Cerebellar nuclear complex (tissue), 1 donor: ENCODE data around the gene GLRA1.
"Not testable (repeated sequence)": the region's sequence is repeated elsewhere in the genome, so short reads cannot be mapped to it uniquely, and the experiment has no call there.

ENCODE experiments used
- DNase-seq, 2 experiments: peaks; one replicate each; lab custom pipeline; 2025; lab: John Stamatoyannopoulos, UW

Gene GLRA1

DNA sequence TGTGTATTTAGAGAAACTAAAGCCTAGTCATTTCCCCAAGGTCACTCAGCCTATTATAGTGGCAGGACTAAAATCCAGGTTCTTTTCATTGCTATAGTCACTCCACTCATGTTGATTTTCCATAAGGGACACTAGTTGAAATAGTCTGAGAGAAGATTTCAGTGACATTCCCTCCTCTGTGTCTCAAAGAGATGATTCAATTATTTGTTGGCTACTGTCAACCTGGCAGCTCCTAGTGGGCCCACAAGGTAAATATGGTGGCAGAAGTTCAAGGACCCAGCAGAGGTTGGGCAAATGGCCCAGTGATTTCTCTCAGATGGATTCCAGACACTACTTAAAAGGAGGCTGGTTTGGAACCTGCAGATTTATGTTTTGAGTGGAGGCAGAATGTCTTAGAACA, 104.8 kb downstream of the GLRA1 start:
- no peak for DNase-seq

DNA sequence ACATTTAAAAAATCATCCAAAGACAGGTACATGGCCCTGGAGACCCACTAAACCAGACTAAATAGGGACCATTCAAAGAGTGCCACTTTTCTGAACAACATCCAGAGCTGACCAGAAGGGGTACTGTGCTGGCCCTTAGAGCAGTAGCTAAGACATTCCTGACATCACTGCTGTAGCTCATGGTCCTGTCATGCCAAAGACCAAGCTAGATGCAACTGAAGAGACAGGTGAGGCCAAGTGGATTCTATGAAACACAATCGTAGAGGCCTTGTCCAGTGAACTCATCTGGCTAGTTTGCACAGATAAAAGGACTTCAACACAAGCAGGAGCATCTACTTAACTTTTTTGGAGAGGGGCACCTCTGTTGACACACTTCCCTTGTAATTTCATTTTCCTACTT, 109.6 kb downstream of the GLRA1 start:
- no peak for DNase-seq

DNA sequence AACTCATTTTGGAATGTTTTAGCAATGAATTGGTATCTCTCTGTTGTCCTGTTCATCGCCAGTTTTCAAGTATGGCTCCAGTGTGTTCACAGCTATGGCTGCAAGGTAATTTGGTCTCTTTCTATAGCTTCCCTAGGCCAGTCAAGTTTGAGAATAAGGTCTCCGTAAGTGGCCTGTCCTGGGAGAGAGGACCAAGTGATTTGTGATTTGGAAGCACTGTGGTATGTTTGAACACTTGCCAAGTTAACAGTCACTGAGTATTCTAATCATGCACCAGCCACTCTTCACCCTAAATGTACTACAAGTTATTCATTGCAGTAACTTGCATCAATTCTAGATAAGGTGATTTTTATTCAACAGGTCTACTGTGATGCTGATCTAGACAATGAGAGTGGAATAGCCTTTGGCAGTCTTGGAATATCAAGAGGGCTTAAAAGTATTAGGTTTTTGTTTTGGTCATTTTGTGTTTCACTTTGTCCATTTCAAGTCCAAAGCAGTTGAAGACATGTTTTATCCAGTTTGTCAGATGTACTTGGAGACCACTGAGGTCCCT, 111.8 kb downstream of the GLRA1 start:
- no peak for DNase-seq

DNA sequence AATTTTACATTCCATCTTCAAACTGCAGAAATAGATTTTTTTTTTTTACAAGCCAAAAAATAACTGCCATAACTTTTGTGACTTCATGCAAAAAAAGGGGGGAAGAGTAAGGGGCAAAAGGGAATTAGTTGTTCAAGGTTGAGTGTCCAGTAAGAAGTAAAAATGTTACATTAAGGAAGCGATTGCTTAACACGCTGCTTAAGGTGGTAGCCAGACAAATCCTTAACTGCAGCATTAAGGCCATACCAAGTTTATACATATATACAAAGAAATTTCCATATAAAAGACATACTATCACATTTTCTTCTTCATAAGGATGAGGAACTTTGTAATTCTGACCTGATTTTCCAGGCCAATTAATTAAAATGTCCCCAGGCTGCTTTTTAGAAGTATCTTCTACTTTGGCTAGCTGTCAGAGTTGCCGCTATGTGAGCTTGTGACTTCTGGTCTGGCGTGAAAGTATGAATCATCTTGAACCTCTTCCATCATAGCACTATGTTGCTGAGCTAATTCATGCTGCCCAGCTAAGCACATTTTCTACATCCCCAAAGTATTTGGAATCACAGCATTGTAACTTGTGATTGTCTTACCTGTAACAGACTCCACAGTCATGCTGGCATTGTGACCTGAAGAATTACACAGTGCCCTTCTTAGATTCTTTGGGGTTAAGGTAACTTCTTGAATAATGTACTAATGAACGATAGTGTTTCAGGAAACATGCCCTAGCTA, 112.9 kb downstream of the GLRA1 start:
- DNase-seq, result no peak

DNA sequence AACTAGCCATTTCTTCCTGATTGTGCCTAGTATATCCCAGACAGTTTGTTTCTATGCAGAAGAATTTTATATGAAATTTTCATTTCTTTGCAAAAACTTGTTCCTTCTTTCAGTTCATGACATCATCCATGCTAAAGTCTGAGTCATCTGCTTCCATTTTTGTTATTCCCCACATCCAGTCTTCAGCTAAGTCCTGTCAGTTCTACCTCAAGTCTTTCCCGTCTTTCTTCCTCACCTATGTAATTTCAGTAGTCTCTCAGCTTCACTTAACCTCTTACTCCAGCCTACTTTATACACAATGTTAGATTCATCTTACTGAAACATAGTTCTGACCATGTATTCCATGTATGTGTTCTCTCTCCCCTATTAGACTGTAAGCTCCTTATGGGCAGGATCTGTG, 113.8 kb downstream of the GLRA1 start:
- DNase-seq, result no peak

DNA sequence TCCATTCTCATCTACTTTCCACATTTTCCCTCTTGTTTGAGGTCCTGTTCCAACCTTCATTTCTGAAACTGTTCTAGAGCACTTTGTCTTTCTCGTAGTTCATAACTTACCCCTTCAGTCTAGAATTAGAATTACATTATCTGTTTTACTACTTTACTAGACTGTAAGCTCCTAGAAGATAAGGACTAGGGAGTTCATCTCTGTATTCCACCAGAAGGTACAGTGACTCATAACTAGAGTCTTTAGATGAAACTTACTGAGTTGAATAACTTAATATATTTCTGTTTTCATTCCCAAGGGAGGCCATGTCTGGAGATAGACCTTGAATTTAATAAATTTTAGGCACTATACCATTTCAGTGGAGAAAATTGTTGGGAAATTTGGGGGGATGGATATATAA, 114.2 kb downstream of the GLRA1 start:
- DNase-seq, result no peak

DNA sequence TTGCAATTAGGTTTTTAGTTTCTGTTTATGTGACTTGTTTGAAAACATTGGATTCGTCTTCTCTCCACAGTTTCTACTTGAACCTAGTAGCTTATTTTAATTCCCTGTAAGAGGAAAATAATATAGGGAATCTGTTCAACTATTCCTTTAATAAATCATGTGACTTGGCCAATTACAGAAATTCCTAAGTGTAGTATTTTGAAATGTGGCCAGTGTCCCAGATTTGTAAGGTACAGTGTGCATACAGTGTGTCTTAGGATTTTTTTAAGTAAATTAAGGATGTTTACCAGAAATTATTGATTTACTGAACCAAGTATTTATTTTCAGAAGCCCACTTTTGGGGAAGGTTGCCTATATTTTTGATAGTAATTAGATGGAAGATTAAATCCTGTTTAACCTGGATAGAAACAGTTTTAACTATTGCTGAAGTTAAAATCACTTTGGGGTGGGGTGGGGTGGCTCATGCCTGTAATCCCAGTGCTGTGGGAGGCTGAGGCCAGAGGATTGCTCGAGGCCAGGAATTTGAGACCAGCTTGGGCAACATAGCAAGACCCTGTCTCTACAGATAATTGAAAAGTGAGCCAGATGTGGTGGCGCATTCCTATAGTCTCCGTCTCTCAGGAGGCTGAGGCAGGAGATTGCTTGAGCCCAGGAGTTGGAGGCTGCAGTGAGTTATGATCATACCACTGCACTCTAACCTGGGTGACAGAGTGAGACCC, 116.0 kb downstream of the GLRA1 start:
- DNase-seq, result no peak

DNA sequence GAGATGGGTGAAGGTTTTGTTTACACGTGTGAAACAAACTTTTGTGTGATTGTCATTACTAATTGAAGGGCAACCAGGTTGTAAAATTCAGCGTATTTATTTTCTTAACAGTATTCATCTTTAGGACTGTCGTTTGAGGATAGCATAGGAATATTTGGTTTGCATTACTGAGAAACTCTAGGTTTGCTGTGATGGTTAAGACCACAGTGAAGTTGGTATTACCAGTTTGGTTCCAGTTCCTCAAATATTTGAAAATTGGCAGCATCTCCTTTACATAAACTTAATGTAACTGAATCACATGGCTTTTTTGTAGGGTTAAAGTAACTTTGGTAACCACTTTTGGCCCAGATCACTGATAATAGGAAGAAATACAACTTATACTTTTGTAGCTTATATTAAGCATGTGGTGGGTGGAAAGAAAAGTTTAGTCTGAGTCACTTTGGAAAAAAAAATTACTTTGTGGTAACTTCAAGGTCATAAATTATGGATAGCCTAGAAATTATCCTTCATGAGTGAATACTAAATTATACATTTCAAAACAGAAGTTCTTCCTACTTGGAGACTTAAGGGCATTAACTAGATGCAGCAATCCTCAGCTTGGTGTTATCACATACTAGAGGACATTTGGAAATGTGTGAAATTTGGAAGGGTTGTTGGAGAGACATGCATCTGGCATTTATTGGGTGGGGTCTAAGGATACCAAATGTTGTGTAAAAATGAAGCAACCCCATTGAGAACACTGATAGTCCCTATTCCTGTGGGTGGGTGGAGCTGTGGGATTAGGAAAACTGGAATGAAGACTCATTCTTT, 119.0 kb downstream of the GLRA1 start:
- DNase-seq, result no peak

DNA sequence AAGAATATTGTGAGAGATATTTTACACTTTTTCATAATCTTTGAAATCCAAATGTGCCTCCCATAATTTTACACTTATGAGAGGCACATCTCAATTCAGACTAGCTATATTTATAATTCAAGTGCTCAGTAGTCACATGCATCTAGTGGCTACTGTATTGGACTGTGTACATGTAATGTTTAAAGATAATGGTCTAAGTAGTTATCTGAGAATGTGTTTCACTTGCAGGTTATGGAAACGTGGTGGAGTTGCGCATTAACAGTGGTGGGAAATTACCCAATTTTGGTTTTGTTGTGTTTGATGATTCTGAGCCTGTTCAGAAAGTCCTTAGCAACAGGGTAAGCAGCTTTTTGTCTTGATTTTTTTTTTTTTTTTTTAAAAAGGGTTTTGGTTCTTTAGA, 124.1 kb downstream of the GLRA1 start:
- no peak for DNase-seq

DNA sequence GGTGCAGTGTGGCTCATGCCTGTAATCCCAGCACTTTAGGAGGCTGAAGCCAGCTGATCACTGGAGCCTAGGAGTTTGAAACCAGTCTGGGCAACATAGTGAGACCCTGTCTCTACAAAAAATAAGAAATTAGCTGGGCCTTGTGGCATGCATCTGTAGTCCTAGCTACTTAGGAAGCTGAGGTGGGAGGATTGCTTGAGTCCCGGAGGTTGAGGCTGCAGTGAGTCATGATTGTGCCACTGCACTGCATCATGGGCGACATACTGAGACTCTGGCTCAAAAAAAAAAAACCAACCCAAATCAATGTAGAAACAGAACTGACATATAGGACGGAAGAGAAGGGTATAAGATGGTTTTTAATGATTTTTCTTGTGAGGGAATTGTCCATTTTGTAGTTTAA, 125.2 kb downstream of the GLRA1 start:
- DNase-seq, result no peak

DNA sequence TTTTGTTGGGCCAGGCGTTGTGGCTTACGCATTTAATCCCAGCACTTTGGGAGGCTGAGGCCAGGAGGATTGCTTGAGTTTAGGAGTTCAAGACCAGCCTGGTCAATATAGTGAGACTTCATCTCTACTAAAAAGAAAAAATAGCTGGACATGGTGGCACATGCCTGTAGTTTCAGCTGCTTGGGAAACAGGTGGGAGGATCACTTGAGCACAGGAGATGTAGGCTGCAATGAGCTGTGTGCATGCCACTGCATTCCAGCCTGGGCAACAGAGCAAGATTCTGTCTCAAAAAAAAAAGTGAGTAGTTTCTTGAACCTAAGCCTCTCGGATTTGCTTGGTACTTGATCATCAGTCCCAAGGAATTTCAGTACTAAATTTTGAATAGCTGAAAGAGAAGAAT, 126.0 kb downstream of the GLRA1 start:
- no peak for DNase-seq

DNA sequence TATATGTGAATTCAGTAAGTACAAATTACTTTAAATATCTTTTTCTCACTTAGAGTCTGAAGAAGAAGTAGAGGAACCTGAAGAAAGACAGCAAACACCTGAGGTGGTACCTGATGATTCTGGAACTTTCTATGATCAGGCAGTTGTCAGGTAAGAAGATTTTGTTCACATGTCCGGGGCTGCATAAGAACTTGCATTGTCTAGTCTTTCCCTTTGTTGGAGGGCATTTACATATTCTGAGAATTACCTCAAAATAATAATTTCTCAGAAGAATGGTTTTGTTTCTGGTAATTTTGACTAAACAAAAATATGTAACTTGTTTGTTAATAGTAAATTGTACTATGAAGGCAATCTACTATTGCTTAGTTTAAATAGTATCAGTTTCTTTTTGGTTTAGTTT, 129.2 kb downstream of the GLRA1 start:
- DNase-seq, result no peak

DNA sequence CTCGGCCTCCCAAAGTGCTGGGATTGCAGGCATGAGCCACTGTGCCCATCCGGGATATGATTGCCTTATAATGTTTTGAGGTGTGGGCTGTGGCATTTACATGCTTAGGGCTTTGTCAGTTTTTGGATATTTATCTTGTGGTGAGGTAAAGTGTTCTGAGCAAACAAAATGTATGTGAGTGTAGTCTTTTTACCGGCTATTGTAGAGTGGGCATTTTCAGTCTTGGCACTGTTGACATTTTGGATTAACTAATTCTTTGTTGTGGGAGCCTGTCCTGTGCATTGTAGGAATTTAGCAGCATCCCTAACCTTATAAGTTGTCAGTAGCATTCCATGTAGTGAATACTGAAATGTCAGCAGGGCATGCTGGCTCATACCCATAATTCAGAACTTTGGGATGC, 131.3 kb downstream of the GLRA1 start:
- no peak for DNase-seq

DNA sequence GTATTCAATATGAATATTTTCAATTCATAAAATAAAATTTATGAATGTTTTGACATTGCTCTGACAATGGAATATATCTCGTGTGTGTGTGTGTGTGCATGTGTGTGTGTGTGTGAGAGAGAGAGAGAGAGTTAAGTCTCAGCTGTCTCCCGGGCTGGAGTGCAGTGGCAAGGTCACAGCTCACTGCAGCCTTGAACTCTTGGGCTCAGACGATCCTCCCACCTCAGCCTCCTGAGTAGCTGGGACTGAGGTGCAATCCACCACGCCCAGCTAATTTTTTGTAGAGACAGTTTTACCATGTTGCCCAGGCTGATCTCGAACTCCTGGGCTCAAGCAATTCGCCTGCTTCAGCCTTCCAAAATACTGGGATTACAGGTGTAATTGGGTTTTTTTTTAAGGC, 136.8 kb downstream of the GLRA1 start:
- no peak for DNase-seq

DNA sequence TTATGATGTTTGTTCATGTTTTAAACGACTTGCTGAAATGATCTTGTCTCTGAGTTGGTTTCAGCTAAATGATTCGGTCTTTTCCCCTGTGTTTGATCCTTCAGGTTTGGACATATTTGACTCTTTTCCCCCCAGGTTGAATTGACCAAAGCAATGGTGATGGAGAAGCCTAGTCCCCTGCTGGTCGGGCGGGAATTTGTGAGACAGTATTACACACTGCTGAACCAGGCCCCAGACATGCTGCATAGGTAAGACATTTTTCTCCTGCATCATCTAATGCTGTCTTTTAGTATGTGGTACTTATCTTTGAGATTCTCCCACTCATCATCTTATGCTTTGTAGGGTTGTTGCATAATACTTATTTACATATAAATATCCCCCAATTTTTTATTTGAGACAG, 138.2 kb downstream of the GLRA1 start:
- no peak for DNase-seq

DNA sequence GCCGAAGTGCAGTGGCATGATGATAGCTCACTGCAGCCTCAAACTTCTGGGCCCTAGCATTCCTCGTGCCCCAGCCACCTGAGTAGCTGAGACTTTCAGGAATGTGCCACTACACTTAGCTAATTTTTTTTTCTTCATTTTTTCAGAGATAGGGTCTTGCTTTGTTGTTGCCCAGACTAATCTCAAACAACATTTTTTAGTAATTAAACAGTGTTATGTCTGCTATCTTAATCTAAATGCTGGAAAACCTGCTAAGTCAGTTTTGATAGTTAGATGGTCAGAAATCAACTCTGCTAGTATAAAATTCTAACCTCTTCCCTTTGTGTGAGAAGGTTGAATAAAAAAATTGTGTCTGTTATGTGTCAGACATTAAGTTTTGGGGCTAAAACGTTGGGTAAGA, 140.5 kb downstream of the GLRA1 start:
- no peak for DNase-seq

DNA sequence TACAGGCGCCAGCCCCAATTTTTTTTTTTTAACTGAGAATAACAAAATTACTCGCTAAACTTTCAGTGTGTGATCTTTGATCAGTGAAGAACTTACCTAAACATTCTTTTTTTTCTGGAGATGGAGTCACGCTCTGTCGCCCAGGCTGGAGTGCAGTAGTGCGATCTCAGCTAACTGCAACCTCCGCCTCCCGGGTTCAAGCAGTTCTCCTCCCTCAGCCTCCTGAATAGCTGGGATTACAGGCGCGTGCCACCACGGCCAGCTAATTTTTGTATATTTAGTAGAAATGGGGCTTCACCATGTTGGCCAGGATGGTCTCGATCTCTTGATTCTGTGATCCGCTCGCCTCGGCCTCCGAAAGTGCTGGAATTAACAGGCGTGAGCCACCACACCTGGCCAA, 141.0 kb downstream of the GLRA1 start:
- DNase-seq, result not testable (repeated sequence)

DNA sequence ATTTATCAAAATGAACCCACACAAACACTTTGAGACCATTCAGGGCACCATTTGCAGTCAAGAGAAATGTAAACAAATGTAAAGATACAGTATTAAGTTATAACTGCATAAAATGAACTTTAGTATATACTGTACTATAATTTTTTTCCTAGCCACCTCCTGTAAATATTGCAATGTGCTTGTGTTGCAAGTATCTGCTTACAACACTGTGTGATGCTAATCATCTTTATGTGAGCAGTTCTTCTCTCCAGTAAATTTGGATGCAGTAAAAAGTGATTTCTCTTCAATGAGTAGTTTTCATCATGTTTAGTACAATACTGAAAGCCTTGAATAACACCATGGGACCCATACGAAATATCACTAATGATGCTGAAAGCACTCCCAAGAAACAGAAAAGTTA, 143.4 kb downstream of the GLRA1 start:
- DNase-seq, result no peak

DNA sequence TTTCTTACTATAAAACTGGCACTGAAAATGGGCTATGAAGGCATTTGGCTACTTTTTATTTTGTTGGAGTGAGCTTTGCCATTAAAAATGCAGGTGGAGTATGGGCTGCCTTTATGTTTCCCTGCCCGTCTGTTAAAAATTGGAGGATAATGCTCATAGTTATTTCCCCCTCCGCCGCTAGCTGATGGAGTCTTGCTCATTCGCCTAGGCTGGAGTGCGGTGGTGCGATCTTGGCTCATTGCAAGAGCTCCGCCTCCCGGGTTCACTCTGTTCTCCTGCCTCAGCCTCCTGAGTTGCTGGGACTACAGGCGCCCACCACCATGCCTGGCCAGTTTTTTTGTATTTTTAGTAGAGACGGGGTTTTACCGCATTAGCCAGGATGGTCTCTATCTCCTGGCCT, 144.3 kb downstream of the GLRA1 start:
- no peak for DNase-seq

DNA sequence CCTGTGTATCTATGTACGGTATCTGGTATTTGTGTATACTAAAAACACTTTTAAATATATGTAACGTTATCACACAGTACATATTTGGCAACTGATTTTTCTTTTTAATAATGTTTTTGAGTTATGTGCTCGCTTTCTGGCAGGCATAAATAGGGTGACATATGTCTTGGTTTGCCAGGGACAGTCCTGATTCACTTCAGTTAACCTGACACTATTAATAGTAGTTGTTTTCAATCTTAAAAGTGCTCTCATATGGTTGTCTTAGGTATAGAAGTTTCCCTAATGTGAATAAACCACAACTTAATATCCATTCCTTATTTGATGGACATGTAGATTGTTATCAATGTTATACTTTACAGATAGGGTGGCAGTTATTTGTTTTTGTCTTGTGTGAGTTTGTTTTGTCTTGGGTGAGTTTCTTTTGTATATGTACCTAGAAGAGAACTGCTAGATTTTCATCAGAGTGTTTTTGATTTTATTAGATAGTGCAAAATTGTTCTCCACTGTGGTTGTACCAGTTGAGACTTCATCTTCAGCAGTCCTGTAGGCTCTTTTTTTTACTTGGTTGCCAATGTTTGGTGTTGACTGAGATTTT, 145.0 kb downstream of the GLRA1 start:
- DNase-seq, result no peak

DNA sequence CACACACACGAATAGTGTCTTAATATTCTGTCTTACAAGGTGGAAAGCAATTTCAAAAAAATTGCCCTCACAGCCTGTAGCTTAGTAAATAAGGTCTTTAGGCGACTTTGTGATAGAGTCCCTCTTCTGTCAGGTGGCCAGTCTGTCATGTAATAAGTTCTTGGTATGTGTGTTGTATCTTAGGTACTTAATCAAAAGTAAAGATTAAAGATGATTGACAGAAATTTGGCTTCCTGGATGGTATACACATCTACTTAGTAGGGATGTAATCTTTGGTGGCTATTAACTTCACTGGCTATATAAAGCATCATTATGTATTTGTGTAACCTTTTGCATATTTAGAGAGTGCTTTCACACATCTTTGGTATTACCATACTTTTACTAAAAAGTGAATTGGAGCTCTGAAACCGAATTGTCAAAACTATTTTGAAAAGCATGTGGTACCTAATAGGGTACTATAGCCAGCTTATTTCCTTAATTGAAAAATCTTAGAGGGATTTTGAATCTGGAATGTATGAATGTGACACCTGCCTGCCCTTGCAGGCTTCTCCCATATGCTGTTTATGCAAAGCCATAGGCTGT, 149.5 kb downstream of the GLRA1 start:
- DNase-seq, result no peak

DNA sequence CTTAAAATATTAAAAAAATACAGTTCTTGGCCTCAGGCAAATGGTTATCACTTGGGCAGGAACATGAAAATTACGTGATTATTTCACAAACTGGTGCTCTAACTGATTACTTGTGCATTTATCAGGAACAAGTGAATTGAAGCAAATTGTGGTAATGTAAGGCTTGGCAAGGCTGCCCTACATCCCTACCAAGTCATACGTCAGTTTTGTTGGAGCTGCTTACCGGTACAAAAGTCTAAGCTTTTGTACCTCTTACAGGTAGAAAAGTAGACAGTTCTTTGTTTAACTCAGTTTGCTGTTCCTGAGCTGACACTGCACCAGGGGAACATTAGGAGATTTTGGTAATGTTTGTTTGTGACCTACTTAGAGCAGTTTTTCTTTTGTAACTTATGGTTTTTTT, 150.7 kb downstream of the GLRA1 start:
- DNase-seq, result no peak
